Erythroblast (primary cell): Measurements from ENCODE around the gene UBXN2A.
A peak's percentile ranks its signal among the peaks of the same experiment; 100 is the strongest.

Source experiments
- DNase-seq, 2 experiments: peaks; one replicate each; lab custom pipeline; 2025; lab: John Stamatoyannopoulos, UW
- GATA1 ChIP-seq: IDR thresholded peaks from 2 replicates; pipeline ENCODE4 v1.6.1; 2011; ENCODE audit warnings: low read depth, mild to moderate bottlenecking, control low read depth, low read length, moderate library complexity
- POLR2A ChIP-seq: IDR thresholded peaks from 2 replicates; pipeline ENCODE4 v1.6.1; 2011; ENCODE audit warnings: mild to moderate bottlenecking, low read length

The UBXN2A gene, protein sequence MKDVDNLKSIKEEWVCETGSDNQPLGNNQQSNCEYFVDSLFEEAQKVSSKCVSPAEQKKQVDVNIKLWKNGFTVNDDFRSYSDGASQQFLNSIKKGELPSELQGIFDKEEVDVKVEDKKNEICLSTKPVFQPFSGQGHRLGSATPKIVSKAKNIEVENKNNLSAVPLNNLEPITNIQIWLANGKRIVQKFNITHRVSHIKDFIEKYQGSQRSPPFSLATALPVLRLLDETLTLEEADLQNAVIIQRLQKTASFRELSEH

DNA sequence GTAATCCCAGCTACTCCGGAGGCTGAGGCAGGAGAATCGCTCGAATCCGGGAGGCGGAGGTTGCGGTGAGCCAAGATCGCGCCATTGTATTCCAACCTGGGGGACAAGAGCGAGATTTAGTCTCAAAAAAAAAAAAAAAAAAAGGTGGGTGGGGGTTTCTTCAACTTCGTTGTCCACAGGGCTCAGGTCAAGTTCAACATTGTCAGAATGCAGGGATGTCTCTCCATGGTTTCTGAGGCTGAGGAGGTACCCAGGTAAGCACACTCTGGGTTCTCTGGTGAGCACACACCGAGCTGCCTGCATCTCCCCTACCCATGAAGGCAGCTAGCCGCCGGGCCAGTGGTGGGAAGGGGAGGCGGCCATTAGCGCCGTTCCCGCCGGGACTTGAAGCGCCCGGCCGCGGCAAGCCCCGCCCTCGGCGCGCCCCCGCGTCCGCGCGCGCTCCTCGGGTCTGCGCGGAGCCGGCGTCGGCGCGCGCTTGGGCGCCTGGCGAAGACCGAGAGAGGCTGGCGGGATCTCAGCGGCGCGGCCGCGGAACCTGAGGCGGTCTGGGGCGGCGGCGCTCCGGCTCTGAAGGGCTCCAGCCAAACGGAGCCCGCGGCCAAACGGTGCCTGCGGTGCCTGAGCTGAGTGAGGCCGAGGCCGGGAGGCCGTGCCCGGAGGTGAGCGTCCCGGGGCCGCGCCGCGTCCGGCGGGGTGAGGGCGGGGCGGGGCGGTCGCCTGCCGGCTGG is at the start of gene UBXN2A:
UBXN2A (plus strand) TSS at position 477 of the 731 bp plus-strand sequence. CDS start 17,852 bp downstream, outside the sequence.
- no peak for TF ChIP-seq GATA1
- peak; percentile 89 for TF ChIP-seq POLR2A
- DNase-seq = peak; percentile 88 to 93

DNA sequence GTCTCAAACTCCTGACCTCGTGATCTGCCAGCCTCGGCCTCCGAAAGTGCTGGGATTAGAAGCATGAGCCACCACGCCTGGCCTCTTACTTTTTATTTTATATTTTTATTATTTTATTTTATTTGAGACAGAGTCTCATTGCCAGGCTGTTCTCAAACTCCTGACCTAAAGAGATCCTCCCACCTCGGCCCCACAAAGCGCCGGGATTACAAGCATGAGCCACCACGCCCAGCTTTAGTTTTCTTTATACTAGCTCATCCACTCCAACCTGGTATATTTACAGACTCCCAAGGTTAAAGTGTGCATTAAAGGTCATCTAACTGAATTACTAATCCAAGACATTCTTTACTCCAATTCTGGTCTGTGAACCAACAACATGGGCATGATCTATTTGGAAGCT is 40.1 kb upstream of the UBXN2A start:
- DNase-seq = no peak
- no peak for TF ChIP-seq POLR2A
- no peak for TF ChIP-seq GATA1

DNA sequence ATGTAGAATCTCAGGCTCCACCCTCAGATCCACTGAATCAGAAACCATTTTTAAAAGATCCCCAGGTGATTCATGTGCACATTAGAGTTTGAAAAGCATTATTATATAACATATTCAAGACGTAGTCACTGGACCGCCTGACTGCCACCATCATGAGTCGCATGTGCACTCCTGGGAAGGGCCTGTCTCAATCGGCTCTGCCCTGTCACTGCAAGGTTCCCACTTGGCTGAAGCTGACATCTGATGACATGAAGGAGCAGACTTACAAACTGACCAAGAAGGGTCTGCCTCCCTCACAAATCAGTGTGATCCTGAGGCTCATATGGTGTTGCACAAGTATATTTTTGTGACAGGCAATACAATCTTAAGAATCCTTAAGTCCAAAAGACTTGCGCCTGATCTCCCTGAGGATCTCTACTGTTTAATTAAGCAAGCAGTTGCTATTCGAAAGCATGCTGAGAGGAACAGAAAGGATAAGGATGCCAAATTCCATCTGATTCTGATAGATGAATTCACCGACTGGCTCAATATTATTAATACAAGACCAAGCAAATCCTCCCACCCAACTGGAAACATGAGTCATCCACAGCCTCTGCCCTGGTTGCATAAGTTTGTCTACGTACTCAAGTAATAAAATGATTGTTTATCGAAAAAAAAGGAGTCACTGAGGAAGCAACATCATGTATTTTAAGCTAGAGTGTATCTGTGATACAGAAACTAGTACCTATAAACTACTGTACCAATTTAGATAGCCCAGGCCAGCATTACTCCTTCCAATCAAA is 39.5 kb upstream of the UBXN2A start:
- TF ChIP-seq GATA1 (no peak), POLR2A (no peak)
- DNase-seq = peak in 1 of 2 experiments; percentile 24

DNA sequence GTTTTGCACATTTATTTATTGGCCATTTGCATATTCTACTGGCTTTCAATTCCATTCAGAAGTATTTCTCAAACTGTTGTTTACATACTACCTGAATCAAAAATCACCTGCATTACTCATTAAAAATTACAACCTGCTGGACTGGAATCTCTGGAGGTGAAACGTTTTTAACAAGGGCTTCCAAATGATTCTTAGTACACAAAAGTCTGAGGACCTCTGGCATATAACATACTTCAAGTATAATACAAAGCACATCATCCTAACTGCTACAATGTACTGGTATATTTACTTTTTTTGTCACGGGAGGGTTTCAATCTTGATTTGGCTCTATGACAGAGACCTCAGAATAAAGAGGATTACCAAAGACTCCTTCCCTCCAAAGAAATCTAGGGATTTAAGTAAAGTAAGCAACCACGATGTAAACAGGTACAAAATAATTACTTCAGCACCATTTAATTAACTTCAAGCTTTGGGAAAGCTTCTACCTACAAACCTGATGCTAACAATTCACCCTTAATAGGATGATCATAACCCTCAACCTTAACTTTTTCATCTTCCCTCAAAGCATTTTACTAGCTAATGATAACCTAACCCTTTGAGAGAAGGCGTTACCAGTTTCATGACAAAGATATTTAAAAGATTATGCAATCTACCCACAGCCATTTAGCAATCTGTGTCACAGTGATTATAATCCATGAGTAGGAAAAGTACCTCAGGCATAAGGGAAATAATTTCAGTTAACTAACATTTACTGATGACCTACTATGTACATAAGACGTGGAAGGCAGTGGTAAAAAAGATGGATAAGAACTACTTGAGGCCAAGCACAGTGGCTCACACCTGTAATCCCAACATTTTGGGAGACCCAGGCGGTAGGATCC is 38.1 kb upstream of the UBXN2A start:
- no peak for TF ChIP-seq GATA1
- no peak for TF ChIP-seq POLR2A
- DNase-seq = peak in 1 of 2 experiments; percentile 9

DNA sequence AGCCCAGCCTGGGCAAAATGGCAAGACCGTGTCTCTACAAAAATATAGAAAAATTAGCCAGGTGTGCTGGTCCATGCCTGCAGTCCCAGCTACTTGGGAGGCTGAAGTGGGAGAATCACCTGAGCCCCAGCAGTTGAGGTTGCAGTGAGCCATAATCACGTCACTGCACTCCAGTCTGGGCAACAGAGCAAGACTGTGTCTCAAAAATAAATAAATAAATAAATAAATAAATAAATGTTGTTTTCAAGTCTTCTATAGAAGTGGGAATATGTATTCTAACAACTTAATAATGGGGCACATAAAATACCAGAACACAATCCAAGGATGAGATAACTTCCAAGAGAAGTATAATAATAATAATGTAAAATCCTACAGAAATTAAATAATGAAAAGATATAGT is 37.2 kb upstream of the UBXN2A start:
- TF ChIP-seq GATA1 (no peak), POLR2A (no peak)
- no peak for DNase-seq

DNA sequence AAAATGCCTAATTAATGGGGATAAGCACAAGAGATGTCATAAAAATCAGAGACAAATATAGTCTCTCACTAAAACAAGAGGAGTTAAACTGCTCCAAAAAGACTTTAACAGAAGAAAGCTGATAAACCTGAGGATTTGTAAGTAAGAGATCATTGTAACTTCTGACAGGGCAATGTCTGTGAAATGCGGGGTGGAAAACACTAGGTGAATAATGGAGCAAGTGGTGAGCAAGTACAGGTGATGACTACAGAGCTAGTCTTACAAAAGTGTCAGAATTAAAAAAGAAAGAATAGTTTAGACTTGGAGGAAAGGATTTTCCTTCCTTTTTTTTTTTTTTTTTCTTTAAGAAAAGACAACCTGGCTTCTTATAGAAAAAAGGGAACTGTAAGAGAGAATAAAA is 36.0 kb upstream of the UBXN2A start:
- TF ChIP-seq GATA1 = no peak
- TF ChIP-seq POLR2A = no peak
- no peak for DNase-seq

DNA sequence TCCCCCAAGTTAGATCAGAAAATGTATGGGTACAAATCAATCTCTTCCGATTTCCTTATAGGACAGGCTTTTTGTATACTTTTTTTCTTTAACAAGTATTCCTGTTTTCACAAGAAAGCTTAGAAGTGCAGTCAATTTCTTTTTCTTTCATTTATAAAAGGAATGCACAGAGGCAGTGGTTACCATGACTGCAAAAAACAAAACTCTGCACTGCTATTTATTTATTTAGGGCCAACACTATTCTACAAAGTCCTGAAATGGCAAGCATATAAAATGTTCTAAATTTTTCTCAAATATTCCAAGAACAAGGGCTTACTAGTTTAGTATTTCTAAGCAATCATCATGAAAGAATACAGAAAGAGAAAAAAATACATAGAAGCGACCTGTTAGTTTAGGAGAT is 35.6 kb upstream of the UBXN2A start:
- TF ChIP-seq POLR2A (no peak), GATA1 (no peak)

DNA sequence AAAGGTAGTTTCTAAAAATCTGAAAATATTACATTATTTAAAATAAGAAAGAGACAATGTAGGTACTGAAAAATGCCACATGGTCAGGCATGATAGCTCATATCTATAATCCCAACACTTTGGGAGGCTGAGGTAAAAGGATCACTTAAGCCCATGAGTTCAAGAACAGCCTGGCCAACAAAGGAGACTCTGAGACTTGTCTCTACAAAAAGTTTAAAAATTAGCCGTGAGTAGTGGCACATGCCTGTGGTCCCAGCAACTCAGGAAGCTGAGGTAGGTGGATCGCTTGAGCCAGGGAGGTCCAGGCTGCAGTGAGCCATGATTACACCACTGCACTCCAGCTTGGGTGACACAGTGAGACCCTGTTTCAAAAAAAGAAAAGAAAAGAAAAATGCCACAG is 35.1 kb upstream of the UBXN2A start:
- TF ChIP-seq GATA1 = no peak
- no peak for TF ChIP-seq POLR2A
- DNase-seq = peak; percentile 11 to 12

More for the DNA sequence above, 35.6 kb upstream of the UBXN2A start:
- DNase-seq = no peak

DNA sequence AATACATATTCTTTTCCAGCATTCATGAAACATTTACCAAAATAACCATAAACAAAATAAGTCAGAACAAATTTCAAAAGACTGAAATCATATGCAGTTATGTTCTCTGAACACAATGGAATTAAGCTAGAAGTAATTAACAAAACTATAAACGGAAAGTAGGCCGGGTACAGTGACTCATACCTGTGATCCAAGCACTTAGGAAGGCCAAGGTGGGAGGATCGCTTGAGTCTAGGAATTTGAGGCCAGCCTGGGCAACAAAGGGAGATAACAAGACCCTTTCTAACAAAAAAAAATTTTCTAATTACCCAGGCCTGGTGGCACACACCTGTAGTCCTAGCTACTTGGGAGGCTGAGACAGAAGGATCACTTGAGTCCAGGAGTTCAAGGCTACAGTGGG is 28.2 kb upstream of the UBXN2A start:
- TF ChIP-seq POLR2A = no peak
- no peak for TF ChIP-seq GATA1
- no peak for DNase-seq

DNA sequence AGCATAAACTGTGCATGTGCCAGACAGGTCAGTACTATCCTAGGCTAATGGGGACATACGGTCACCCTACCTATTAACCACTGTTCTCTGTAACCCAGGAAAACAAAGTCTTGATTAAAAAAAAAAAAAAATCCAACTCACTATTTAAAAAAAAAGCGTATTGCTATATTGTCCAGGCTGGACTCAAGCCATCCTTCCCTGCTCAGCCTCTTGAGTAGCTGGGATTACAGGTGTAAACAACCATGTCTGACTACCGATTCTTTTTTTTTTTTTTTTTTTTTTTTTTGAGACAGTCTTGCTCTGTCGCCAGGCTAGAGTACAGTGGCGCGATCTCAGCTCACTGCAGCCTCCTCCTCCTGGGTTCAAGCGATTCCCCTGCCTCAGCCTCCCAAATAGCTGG is 24.9 kb upstream of the UBXN2A start:
- TF ChIP-seq POLR2A = no peak
- no peak for TF ChIP-seq GATA1
- no peak for DNase-seq

DNA sequence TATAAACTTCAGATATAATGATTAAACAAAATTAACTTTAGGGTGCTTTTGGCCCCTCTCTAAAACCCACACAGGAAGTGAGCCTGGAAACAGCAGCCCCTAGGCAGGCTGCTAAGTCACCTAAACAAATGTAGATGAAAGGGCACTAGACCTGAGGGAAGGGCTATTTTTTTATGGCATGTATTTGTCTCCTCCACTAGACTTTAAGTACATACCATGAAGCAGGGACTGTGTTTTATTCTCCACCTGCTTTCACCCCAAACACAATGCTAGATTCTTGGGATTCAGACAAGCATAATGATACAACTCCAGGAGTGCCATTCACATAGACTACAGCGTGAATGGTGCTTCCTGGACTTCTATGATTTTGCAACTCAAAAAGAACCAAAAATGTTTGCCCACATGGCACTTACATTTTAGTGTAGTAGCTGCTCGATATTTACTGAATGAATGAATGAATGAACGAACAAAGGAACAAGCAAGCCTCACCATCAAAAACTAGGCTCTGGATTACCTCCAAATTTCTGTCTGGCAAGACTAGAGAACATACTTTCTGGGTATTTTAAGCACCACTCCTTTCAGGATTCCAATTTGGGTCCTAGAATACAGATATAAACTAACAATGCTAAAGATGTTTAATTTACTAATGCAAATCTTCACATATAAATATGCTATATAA is 23.4 kb upstream of the UBXN2A start:
- TF ChIP-seq POLR2A (no peak), GATA1 (no peak)
- peak in 1 of 2 experiments; percentile 14 for DNase-seq

DNA sequence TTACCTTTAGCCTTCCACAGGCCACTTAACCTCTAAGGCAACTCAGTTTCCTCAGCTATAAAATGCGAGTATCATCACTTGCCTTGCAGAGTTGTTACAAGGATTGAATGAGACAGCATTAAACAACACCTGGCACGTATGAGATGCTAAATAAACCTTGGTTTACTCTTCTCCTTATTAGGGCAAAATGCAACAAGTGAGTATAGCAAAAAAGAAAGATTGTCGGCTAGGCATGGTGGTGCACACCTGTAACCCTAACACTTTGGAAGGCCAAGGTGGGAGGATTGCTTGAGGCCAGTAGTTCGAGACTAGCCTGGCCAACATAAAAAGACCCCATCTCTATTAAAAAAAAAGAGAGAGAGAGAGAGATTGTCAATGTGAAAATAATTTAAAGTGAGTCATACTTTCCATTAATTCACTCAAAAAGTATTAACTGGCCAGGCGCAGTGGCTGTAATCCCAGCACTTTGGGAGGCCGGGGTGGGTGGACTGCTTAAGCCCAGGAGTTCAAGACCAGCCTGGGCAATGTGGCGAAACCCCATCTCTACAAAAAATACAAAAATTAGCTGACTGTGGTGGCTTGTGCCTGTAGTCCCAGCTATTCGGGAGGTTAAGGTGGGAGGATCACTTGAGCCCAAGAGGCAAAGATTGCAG is 21.3 kb upstream of the UBXN2A start:
- TF ChIP-seq POLR2A = no peak
- no peak for TF ChIP-seq GATA1
- DNase-seq = no peak
